Measurements from ENCODE around the gene CRAT. TPM values are rescaled to one million over a fixed set of nuclear protein-coding genes. Genes with fewer than 3 reads are reported as not detected.

CRAT gene
- total and polyA plus RNA-seq, 11 donors: 37.0 to 126 (median 65.7) TPM

DNA sequence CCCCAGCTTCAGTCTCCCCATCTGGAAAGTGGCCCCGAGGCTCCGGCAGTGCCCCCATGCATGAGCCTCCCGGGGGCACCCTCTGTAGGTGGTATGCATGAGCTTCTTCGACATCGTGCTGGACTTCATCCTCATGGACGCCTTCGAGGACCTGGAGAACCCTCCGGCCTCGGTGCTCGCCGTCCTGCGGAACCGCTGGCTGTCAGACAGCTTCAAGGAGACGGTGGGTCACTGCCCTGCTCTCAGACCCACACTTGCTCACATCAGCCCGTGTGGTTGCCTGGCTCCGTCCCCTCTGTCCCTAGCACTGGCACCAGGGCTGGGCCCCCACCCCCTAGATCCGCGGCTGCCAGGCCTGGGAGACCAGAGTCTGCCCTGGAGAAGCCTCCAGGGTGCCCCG is 42.5 kb downstream of the CRAT start:
- Histone ChIP-seq H3K27me3 (no peaks in the 10 kb centered on the region), H3K4me1 (peaks cover 0 to 28% (median 11%) of the 10 kb centered on the region in 12 donors), H3K36me3 (peaks cover 0 to 68% (median 54%) of the 10 kb centered on the region in 9 donors), H3K9me3 (no peaks in the 10 kb centered on the region), H3K4me3 (no peak overlapping the region), H3K27ac (peak overlapping the region in 7 of 12 donors; percentile 80 to 91 (median 86))
- intact Hi-C loops (cut with DNase I): loop anchor here in 1 of 10 donors (10.0 kb wide), 1 partner anchor 1087 kb away; no protein-coding TSS in a partner anchor
- no peak for TF ChIP-seq POLR2A (IDR thresholded peaks at IDR 0.05)
- TF ChIP-seq, protein P1, sequence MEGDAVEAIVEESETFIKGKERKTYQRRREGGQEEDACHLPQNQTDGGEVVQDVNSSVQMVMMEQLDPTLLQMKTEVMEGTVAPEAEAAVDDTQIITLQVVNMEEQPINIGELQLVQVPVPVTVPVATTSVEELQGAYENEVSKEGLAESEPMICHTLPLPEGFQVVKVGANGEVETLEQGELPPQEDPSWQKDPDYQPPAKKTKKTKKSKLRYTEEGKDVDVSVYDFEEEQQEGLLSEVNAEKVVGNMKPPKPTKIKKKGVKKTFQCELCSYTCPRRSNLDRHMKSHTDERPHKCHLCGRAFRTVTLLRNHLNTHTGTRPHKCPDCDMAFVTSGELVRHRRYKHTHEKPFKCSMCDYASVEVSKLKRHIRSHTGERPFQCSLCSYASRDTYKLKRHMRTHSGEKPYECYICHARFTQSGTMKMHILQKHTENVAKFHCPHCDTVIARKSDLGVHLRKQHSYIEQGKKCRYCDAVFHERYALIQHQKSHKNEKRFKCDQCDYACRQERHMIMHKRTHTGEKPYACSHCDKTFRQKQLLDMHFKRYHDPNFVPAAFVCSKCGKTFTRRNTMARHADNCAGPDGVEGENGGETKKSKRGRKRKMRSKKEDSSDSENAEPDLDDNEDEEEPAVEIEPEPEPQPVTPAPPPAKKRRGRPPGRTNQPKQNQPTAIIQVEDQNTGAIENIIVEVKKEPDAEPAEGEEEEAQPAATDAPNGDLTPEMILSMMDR (IDR thresholded peaks at IDR 0.05): no peak
- ATAC-seq: no peak
- 86 to 93% (median 90%) methylated on average over 5 to 19 of the region's 19 CpGs for whole genome bisulfite sequencing, 4 donors
- DNase-seq: no peak

DNA sequence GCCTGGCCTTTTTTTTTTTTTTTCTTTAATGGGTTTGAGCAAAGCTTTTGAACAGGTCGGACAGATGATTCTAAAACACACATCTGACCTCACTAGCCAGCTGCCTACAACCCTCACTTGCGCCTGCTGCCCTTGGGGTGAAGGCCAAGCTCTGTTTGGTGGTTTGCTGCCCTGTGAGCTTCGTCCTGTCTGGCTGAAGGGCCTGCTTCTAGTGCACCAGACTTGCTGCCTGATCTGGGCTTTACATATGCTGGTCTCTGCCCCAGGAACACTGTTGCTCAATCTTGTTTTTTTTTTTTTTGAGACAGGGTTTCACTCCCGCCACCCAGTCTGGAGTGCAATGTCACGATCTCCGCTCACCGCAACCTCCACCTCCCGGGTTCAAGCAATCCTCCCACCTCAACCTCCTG is 46.1 kb downstream of the CRAT start:
- WGBS, 4 donors: 91 to 98% (median 96%) methylated on average over 8 of the region's 8 CpGs
- intact Hi-C loops (cut with DNase I): loop anchor here in 1 of 10 donors (10.0 kb wide), 1 partner anchor 1090 kb away; no protein-coding TSS in a partner anchor
- H3K4me1 ChIP-seq: peaks cover 0 to 13% (median 5%) of the 10 kb centered on the region in 12 donors
- no peaks in the 10 kb centered on the region for H3K9me3 ChIP-seq
- H3K36me3 ChIP-seq: peaks cover 0 to 89% (median 82%) of the 10 kb centered on the region in 9 donors
- H3K4me3 ChIP-seq: no peak overlapping the region
- H3K27me3 ChIP-seq: no peaks in the 10 kb centered on the region
- ATAC-seq (no peak), DNase-seq (no peak)
- no peak overlapping the region for H3K27ac ChIP-seq
- no peak for TF ChIP-seq POLR2A (IDR thresholded peaks at IDR 0.05)
- TF ChIP-seq, protein P1 (IDR thresholded peaks at IDR 0.05): no peak

DNA sequence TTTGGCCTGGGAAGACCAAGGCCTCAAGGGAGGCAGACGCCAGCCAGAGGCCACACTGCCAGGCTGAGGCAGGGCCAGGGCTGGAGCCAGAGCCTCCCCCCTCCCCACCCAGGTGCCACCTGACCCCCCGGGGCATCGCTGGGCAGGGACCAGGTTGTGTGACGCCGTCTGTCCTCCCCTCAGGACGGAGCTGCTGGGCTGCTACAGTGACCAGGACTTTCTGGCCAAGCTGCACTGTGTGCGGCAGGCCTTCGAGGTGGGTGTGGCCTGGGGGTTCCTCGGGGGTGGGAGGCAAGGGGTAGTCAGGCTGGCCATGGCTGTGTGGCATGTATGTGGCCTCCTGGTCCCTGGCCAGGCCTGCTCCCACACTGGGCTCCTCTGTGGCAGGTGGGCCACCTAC is 47.5 kb downstream of the CRAT start:
- Histone ChIP-seq H3K27me3 (no peaks in the 10 kb centered on the region), H3K36me3 (peaks cover 0 to 92% (median 86%) of the 10 kb centered on the region in 9 donors), H3K9me3 (no peaks in the 10 kb centered on the region), H3K27ac (no peak overlapping the region), H3K4me1 (peaks cover 0 to under 1% (median 0%) of the 10 kb centered on the region in 12 donors), H3K4me3 (no peak overlapping the region)
- intact Hi-C loops (cut with DNase I): loop anchor here in 1 of 10 donors (10.0 kb wide), 1 partner anchor 1092 kb away; no protein-coding TSS in a partner anchor
- TF ChIP-seq POLR2A (IDR thresholded peaks at IDR 0.05): no peak
- TF ChIP-seq, protein P1 (IDR thresholded peaks at IDR 0.05): no peak
- DNase-seq: no peak
- WGBS, 4 donors: 92 to 93% (median 92%) methylated on average over 7 to 9 of the region's 9 CpGs; no CpG with 5 or more reads in 1 of the 4 donors
- ATAC-seq: no peak

DNA sequence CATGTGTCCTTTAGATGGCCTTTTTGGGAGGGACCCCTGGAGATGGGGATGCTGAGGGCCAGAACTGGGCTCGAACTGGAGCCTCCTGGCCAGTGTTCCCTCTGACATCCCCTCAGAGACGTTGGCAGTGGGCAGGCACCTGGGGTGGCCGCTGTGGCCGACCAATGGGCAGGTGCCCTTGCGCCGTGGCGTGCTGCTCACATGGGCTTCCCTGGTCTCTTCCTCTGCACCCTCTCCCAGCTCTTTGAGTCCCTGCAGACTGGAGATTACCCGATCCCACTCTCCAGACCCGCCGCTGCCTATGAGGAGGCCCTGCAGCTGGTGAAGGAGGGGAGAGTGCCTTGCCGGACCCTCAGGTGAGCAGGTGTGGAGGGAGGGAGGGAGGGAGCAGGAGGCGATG is 49.6 kb downstream of the CRAT start:
- no peak for DNase-seq
- Histone ChIP-seq H3K4me1 (no peaks in the 10 kb centered on the region), H3K4me3 (no peak overlapping the region), H3K36me3 (peaks cover 0 to 98% (median 90%) of the 10 kb centered on the region in 9 donors), H3K27me3 (no peaks in the 10 kb centered on the region), H3K9me3 (no peaks in the 10 kb centered on the region), H3K27ac (no peak overlapping the region)
- no peak for ATAC-seq
- 89 to 97% (median 95%) methylated on average over 10 to 12 of the region's 12 CpGs for WGBS, 4 donors
- intact Hi-C loops (cut with DNase I): loop anchor here in 1 of 10 donors (10.0 kb wide), 1 partner anchor 1094 kb away; no protein-coding TSS in a partner anchor
- TF ChIP-seq, protein P1 (IDR thresholded peaks at IDR 0.05): no peak
- TF ChIP-seq POLR2A (IDR thresholded peaks at IDR 0.05): no peak

Measured in heart left ventricle (tissue), 16 donors.